HCT116 (cell line): Measurements from ENCODE around the gene TNRC18. TPM values are rescaled to one million over a fixed set of nuclear protein-coding genes. Genes with fewer than 3 reads are reported as not detected.

Source experiments
- ATAC-seq: fragments of 200-7000 bp; cut with Tn5 transposase; 2 replicates; pipeline ENCODE4 v1.9.1; 2020; ENCODE audit warnings: mild to moderate bottlenecking, moderate library complexity
- BruUV-seq: library from RNA; stranded (reverse); fragments of 400-500 nt; replicated peaks from 2 replicates; lab custom pipeline; 2021; lab: Mats Ljungman, UMichigan
- CTCF ChIA-PET: fragments of 300-600 bp; sonication (Branson Sonifier 250); formaldehyde crosslinking; loops from one replicate; lab custom pipeline; 2021; ENCODE audit warnings: antibody characterized with exemption; lab: Charles Lee
- POLR2A ChIA-PET: fragments of 300-600, 350-600 bp; sonication (Branson Sonifier 250); formaldehyde crosslinking; loops from one replicate; lab custom pipeline; 2021; ENCODE audit warnings: antibody characterized with exemption; lab: Charles Lee
- RAD21 ChIA-PET, 2 experiments: fragments of 300-600 bp; sonication (Branson Sonifier 250); formaldehyde crosslinking; loops; one replicate each; lab custom pipeline; 2023; ENCODE audit warnings: low total read pairs in 2 of 2; ENCODE audit not compliant: uncharacterized antibody in 2 of 2, unreplicated experiment in 2 of 2, low non-redundant PET in 1 of 2; lab: Charles Lee
- DNase-seq: peaks from one replicate; pipeline ENCODE4 v3.0.0-alpha.2; 2010; ENCODE audit warnings: low read depth, low spot score
- H2AFZ ChIP-seq: fragments of 200-600 bp; shearing (Covaris generic), sonication (generic); 2 replicates; pipeline ENCODE4 v1.6.1; 2017; ENCODE audit warnings: low read depth, mixed run types, mixed read lengths, antibody characterized with exemption, low read length; ENCODE audit not compliant: poor library complexity, severe bottlenecking
- H3K27ac ChIP-seq: 2 replicates; pipeline ENCODE4 v1.5.1; 2012; ENCODE audit warnings: low read depth, low read length
- H3K27me3 ChIP-seq: fragments of 200-600 bp; sonication (generic); 2 replicates; pipeline ENCODE4 v1.6.1; 2016; ENCODE audit warnings: mixed run types, low read length, mixed read lengths; ENCODE audit not compliant: insufficient read depth
- H3K36me3 ChIP-seq, 2 experiments: fragments of 200-500 bp in 1 of 2; fragments of 200-600 bp in 1 of 2; sonication (Bioruptor generic) in 1 of 2; sonication (generic) in 1 of 2; 2 replicates each; pipeline versions ENCODE4 v1.5.1 to v1.6.1; 2014 to 2016; ENCODE audit warnings: low read length in 2 of 2, inconsistent platforms in 1 of 2, mixed read lengths in 1 of 2, mixed run types in 1 of 2; ENCODE audit not compliant: insufficient read depth in 2 of 2, control insufficient read depth in 1 of 2
- H3K4me1 ChIP-seq, 2 experiments: fragments of 200-600 bp in 1 of 2; sonication (generic) in 1 of 2; 2 replicates each; pipeline versions ENCODE4 v1.5.1 to v1.6.1; 2012 to 2017; ENCODE audit warnings: low read length in 2 of 2, inconsistent platforms in 1 of 2, mild to moderate bottlenecking in 1 of 2, mixed read lengths in 1 of 2, mixed run types in 1 of 2, moderate library complexity in 1 of 2; ENCODE audit not compliant: insufficient read depth in 2 of 2, control insufficient read depth in 1 of 2
- H3K4me2 ChIP-seq: fragments of 200-600 bp; sonication (generic); 2 replicates; pipeline ENCODE4 v1.6.1; 2017; ENCODE audit warnings: mixed run types, low read length, mixed read lengths
- H3K4me3 ChIP-seq, 2 experiments: fragments of 200-600 bp in 1 of 2; sonication (generic) in 1 of 2; replicated peaks in 1 of 2; 2 replicates each; pipeline ENCODE4 v1.5.1; 2011 to 2016; ENCODE audit warnings: low read length in 2 of 2, control low read depth in 1 of 2, low read depth in 1 of 2, mild to moderate bottlenecking in 1 of 2, mixed read lengths in 1 of 2, mixed run types in 1 of 2
- H3K79me2 ChIP-seq: fragments of 200-600 bp; sonication (generic); 2 replicates; pipeline ENCODE4 v1.6.1; 2017; ENCODE audit warnings: mild to moderate bottlenecking, mixed run types, low read length, moderate library complexity, mixed read lengths; ENCODE audit not compliant: insufficient read depth
- H3K9ac ChIP-seq: fragments of 200-600 bp; sonication (generic); 2 replicates; pipeline ENCODE4 v1.6.1; 2016; ENCODE audit warnings: low read length, mixed read lengths
- H3K9me2 ChIP-seq: fragments of 200-600 bp; sonication (generic), shearing (Covaris generic); 2 replicates; pipeline ENCODE4 v1.6.1; 2017; ENCODE audit warnings: mixed run types, mild to moderate bottlenecking, moderate library complexity; ENCODE audit not compliant: insufficient read depth
- H3K9me3 ChIP-seq, 2 experiments: fragments of 200-500 bp in 1 of 2; fragments of 200-600 bp in 1 of 2; sonication (Bioruptor generic) in 1 of 2; sonication (generic) in 1 of 2; 2 replicates each; pipeline ENCODE4 v1.6.1; 2014 to 2017; ENCODE audit warnings: low read length in 2 of 2, mixed read lengths in 2 of 2, inconsistent platforms in 1 of 2, low read depth in 1 of 2, mild to moderate bottlenecking in 1 of 2, mixed run types in 1 of 2, moderate library complexity in 1 of 2; ENCODE audit not compliant: control insufficient read depth in 1 of 2, insufficient read depth in 1 of 2
- H4K20me1 ChIP-seq: fragments of 200-600 bp; sonication (generic), shearing (Covaris generic); 2 replicates; pipeline ENCODE4 v1.6.1; 2017; ENCODE audit warnings: mixed run types, mild to moderate bottlenecking, moderate library complexity; ENCODE audit not compliant: insufficient read depth
- CEBPB ChIP-seq: IDR thresholded peaks from 2 replicates; pipeline ENCODE4 v1.6.1; 2012; ENCODE audit warnings: low read depth
- EGR1 ChIP-seq: IDR thresholded peaks from 2 replicates; pipeline ENCODE4 v1.6.1; 2012; ENCODE audit warnings: low read depth
- ELF1 ChIP-seq: IDR thresholded peaks from 2 replicates; pipeline ENCODE4 v1.6.1; 2012; ENCODE audit warnings: low read depth, borderline replicate concordance
- EZH2 ChIP-seq: fragments of 200-600 bp; sonication (generic); IDR thresholded peaks from 2 replicates; pipeline ENCODE4 v1.6.1; 2017; ENCODE audit warnings: antibody characterized with exemption, mixed run types
- EZH2phosphoT487 ChIP-seq: fragments of 200-600 bp; IDR thresholded peaks from 2 replicates; pipeline ENCODE4 v1.6.1; 2018; ENCODE audit warnings: antibody characterized with exemption, borderline replicate concordance
- JUND ChIP-seq: IDR thresholded peaks from 2 replicates; pipeline ENCODE4 v1.6.1; 2012
- POLR2A ChIP-seq: IDR thresholded peaks from 2 replicates; pipeline ENCODE4 v1.7.0; 2011; ENCODE audit warnings: borderline replicate concordance; ENCODE audit not compliant: insufficient read depth, insufficient read length; ENCODE audit errors: extremely low read depth
- POLR2AphosphoS5 ChIP-seq: IDR thresholded peaks from 2 replicates; pipeline ENCODE4 v1.6.1; 2011; ENCODE audit warnings: mild to moderate bottlenecking, low read depth, low read length, moderate library complexity
- RAD21 ChIP-seq: IDR thresholded peaks from 2 replicates; pipeline ENCODE4 v1.6.1; 2012; ENCODE audit warnings: low read depth, mild to moderate bottlenecking
- SIN3A ChIP-seq: IDR thresholded peaks from 2 replicates; pipeline ENCODE4 v1.6.1; 2012; ENCODE audit warnings: low read depth
- SRF ChIP-seq: IDR thresholded peaks from 2 replicates; pipeline ENCODE4 v1.6.1; 2012; ENCODE audit warnings: low read depth
- intact Hi-C: fragments of 100-400 bp; cut with micrococcal nuclease; formaldehyde crosslinking; loops from 2 replicates; pipeline ENCODE4 v1.10.0; 2022
- total RNA-seq: library from RNA; stranded (reverse); gene quantifications from one replicate; pipeline ENCODE4 v1.2.1, GENCODE V29; 2021; ENCODE audit not compliant: unreplicated experiment
- TF ChIP-seq, protein P1 (sequence below), 3 experiments: fragments of 200-600 bp in 1 of 3; sonication (generic) in 1 of 3; IDR thresholded peaks in 2 of 3; conservative IDR thresholded peaks in 1 of 3; 2 replicates each; pipeline ENCODE4 v1.5.1; 2012 to 2017; ENCODE audit warnings: low read depth in 2 of 3, low read length in 2 of 3, antibody characterized with exemption in 1 of 3, borderline replicate concordance in 1 of 3, control low read depth in 1 of 3, mild to moderate bottlenecking in 1 of 3, mixed read lengths in 1 of 3, mixed run types in 1 of 3, moderate library complexity in 1 of 3; ENCODE audit not compliant: insufficient read depth in 1 of 3
- TF ChIP-seq, protein P2 (sequence below): IDR thresholded peaks from 2 replicates; pipeline ENCODE4 v1.6.1; 2012
- TF ChIP-seq, protein P3 (sequence below): IDR thresholded peaks from 2 replicates; pipeline ENCODE4 v1.6.1; 2011; ENCODE audit warnings: mild to moderate bottlenecking, low read length, moderate library complexity; ENCODE audit not compliant: insufficient replicate concordance; ENCODE audit errors: extremely low read depth
- TF ChIP-seq, protein P4 (sequence below): IDR thresholded peaks from 2 replicates; pipeline ENCODE4 v1.6.1; 2012
- TF ChIP-seq, protein P5 (sequence below): IDR thresholded peaks from 2 replicates; pipeline ENCODE4 v1.6.1; 2012; ENCODE audit warnings: low read depth

Gene TNRC18
- total RNA-seq, 1 experiment from 2014 or later: 101 TPM

DNA sequence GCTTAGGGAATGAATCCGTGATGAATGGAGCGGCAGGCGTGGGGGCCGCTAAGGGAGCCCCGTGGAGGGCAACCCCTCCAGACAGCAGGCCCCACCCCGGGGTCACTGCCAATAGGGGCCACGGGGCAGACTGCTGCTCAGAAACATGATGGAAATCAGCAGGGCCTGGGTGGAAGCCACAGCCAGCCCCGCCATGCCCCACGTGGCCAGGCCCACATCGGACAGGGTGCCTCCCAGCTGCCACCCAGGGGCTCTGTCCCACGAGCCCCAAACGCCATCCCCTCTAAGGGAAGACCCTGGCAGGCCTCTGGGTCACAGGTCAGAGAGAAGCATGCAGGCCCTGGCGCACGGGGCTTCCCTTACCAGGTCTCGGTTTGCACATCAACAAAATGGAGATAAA is 28.4 kb downstream of the TNRC18 start:
- peak overlapping the region; percentile 44; the same call in 1 of the 2 replicates for H3K27ac ChIP-seq
- H3K9me2 ChIP-seq: no peaks in the 10 kb centered on the region
- no peak overlapping the region for H2AFZ ChIP-seq
- no peak overlapping the region for H3K9ac ChIP-seq
- H3K4me2 ChIP-seq: no peak overlapping the region
- no peak overlapping the region for H3K4me3 ChIP-seq
- intact Hi-C loops: no loop called here
- BruUV-seq: no TSS peak
- no peak for ATAC-seq
- H3K27me3 ChIP-seq: no peaks in the 10 kb centered on the region
- peaks cover 19 to 22% of the 10 kb centered on the region in 2 experiments; a peak in 3 of 4 replicates for H3K36me3 ChIP-seq
- ChIA-PET CTCF (no interaction called here), RAD21 (no interaction called here), POLR2A (no interaction called here)
- TF ChIP-seq RAD21 (no peak), SRF (no peak), POLR2AphosphoS5 (no peak), SIN3A (no peak), ELF1 (no peak), EGR1 (no peak), EZH2 (no peak), POLR2A (no peak), JUND (no peak), EZH2phosphoT487 (no peak), CEBPB (no peak)
- TF ChIP-seq, protein P1, sequence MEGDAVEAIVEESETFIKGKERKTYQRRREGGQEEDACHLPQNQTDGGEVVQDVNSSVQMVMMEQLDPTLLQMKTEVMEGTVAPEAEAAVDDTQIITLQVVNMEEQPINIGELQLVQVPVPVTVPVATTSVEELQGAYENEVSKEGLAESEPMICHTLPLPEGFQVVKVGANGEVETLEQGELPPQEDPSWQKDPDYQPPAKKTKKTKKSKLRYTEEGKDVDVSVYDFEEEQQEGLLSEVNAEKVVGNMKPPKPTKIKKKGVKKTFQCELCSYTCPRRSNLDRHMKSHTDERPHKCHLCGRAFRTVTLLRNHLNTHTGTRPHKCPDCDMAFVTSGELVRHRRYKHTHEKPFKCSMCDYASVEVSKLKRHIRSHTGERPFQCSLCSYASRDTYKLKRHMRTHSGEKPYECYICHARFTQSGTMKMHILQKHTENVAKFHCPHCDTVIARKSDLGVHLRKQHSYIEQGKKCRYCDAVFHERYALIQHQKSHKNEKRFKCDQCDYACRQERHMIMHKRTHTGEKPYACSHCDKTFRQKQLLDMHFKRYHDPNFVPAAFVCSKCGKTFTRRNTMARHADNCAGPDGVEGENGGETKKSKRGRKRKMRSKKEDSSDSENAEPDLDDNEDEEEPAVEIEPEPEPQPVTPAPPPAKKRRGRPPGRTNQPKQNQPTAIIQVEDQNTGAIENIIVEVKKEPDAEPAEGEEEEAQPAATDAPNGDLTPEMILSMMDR (IDR thresholded peaks at IDR 0.05 in 2 of 3, conservative IDR thresholded peaks at IDR 0.05 in 1 of 3; ENCODE audit: borderline replicate concordance in 1 of 3, insufficient read depth in 1 of 3, low read depth in 2 of 3, low read length in 2 of 3): no peak
- TF ChIP-seq, protein P2, sequence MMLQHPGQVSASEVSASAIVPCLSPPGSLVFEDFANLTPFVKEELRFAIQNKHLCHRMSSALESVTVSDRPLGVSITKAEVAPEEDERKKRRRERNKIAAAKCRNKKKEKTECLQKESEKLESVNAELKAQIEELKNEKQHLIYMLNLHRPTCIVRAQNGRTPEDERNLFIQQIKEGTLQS: no peak
- TF ChIP-seq, protein P3, sequence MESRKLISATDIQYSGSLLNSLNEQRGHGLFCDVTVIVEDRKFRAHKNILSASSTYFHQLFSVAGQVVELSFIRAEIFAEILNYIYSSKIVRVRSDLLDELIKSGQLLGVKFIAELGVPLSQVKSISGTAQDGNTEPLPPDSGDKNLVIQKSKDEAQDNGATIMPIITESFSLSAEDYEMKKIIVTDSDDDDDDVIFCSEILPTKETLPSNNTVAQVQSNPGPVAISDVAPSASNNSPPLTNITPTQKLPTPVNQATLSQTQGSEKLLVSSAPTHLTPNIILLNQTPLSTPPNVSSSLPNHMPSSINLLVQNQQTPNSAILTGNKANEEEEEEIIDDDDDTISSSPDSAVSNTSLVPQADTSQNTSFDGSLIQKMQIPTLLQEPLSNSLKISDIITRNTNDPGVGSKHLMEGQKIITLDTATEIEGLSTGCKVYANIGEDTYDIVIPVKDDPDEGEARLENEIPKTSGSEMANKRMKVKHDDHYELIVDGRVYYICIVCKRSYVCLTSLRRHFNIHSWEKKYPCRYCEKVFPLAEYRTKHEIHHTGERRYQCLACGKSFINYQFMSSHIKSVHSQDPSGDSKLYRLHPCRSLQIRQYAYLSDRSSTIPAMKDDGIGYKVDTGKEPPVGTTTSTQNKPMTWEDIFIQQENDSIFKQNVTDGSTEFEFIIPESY: no peak
- TF ChIP-seq, protein P4, sequence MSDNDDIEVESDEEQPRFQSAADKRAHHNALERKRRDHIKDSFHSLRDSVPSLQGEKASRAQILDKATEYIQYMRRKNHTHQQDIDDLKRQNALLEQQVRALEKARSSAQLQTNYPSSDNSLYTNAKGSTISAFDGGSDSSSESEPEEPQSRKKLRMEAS: no peak
- TF ChIP-seq, protein P5, sequence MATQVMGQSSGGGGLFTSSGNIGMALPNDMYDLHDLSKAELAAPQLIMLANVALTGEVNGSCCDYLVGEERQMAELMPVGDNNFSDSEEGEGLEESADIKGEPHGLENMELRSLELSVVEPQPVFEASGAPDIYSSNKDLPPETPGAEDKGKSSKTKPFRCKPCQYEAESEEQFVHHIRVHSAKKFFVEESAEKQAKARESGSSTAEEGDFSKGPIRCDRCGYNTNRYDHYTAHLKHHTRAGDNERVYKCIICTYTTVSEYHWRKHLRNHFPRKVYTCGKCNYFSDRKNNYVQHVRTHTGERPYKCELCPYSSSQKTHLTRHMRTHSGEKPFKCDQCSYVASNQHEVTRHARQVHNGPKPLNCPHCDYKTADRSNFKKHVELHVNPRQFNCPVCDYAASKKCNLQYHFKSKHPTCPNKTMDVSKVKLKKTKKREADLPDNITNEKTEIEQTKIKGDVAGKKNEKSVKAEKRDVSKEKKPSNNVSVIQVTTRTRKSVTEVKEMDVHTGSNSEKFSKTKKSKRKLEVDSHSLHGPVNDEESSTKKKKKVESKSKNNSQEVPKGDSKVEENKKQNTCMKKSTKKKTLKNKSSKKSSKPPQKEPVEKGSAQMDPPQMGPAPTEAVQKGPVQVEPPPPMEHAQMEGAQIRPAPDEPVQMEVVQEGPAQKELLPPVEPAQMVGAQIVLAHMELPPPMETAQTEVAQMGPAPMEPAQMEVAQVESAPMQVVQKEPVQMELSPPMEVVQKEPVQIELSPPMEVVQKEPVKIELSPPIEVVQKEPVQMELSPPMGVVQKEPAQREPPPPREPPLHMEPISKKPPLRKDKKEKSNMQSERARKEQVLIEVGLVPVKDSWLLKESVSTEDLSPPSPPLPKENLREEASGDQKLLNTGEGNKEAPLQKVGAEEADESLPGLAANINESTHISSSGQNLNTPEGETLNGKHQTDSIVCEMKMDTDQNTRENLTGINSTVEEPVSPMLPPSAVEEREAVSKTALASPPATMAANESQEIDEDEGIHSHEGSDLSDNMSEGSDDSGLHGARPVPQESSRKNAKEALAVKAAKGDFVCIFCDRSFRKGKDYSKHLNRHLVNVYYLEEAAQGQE: no peak
- H4K20me1 ChIP-seq: no peaks in the 10 kb centered on the region
- peaks cover 21 to 45% of the 10 kb centered on the region in 2 experiments for H3K4me1 ChIP-seq
- DNase-seq: no peak
- H3K79me2 ChIP-seq: peaks cover 73% of the 10 kb centered on the region
- no peaks in the 10 kb centered on the region for H3K9me3 ChIP-seq
